ENCODE measurements around the gene BTBD9.
A peak's percentile ranks its signal among the peaks of the same experiment; 100 is the strongest.

The BTBD9 gene

GRCh38 chr6:38155144-38155543 lies 484.6 kb downstream of the BTBD9 start:
- DNase-seq: no peak

- DNase-seq: no peak
These were observed 485.0 kb downstream of the BTBD9 start for GRCh38 chr6:38154731-38155130.

- DNase-seq: no peak
These were observed 485.9 kb downstream of the BTBD9 start for GRCh38 chr6:38153798-38154345.

- DNase-seq: no peak
These were observed 486.5 kb downstream of the BTBD9 start for GRCh38 chr6:38153076-38153797.

- no peak for DNase-seq
These were observed 487.1 kb downstream of the BTBD9 start for GRCh38 chr6:38152620-38153019.

- DNase-seq: no peak
These were observed 487.9 kb downstream of the BTBD9 start for GRCh38 chr6:38151580-38152500.

- no peak for DNase-seq
These were observed 488.9 kb downstream of the BTBD9 start for GRCh38 chr6:38150681-38151296.

- DNase-seq: no peak
These were observed 489.7 kb downstream of the BTBD9 start for GRCh38 chr6:38150021-38150420.

- no peak for DNase-seq
These were observed 490.2 kb downstream of the BTBD9 start for GRCh38 chr6:38149531-38149930.

GRCh38 chr6:38148606-38149005 lies 491.1 kb downstream of the BTBD9 start:
- DNase-seq: no peak

- no peak for DNase-seq
These were observed 493.0 kb downstream of the BTBD9 start for GRCh38 chr6:38146734-38147027.

GRCh38 chr6:38146021-38146733 lies 493.6 kb downstream of the BTBD9 start:
- DNase-seq: no peak

- DNase-seq: no peak
These were observed 495.3 kb downstream of the BTBD9 start for GRCh38 chr6:38144365-38144945.

GRCh38 chr6:38143191-38144150 lies 496.3 kb downstream of the BTBD9 start:
- peak; percentile 68 for DNase-seq

GRCh38 chr6:38142178-38142902 lies 497.4 kb downstream of the BTBD9 start:
- DNase-seq: no peak

- DNase-seq: no peak
These were observed 498.0 kb downstream of the BTBD9 start for GRCh38 chr6:38141716-38142115.

GRCh38 chr6:38141085-38141484 lies 498.6 kb downstream of the BTBD9 start:
- peak; percentile 25 for DNase-seq

- no peak for DNase-seq
These were observed 501.4 kb downstream of the BTBD9 start for GRCh38 chr6:38138374-38138773.

- peak; percentile 6 for DNase-seq
These were observed 502.0 kb downstream of the BTBD9 start for GRCh38 chr6:38137608-38138265.

GRCh38 chr6:38136547-38136946 lies 503.2 kb downstream of the BTBD9 start:
- no peak for DNase-seq

Data from midbrain (tissue), 1 donor.